Ectodermal cell (in vitro differentiated cells): ENCODE measurements around the gene FGR. TPM values are rescaled to one million over a fixed set of nuclear protein-coding genes. Genes with fewer than 3 reads are reported as not detected.
"Not testable (repeated sequence)": the region's sequence is repeated elsewhere in the genome, so short reads cannot be mapped to it uniquely, and the experiment has no call there.

Source experiments
- H3K27ac ChIP-seq: 2 replicates; pipeline ENCODE4 v1.7.0; 2013; ENCODE audit warnings: mild to moderate bottlenecking, low read depth, low read length; ENCODE audit not compliant: insufficient read depth, poor library complexity, severe bottlenecking
- H3K27me3 ChIP-seq: 2 replicates; pipeline ENCODE4 v1.7.0; 2013; ENCODE audit warnings: mild to moderate bottlenecking, low read length; ENCODE audit not compliant: insufficient read depth, control insufficient read depth, poor library complexity, severe bottlenecking
- H3K36me3 ChIP-seq: one replicate; pipeline ENCODE4 v1.7.0; 2013; ENCODE audit warnings: low read length; ENCODE audit not compliant: control insufficient read depth, insufficient read depth
- H3K4me1 ChIP-seq: one replicate; pipeline ENCODE4 v1.7.0; 2013; ENCODE audit warnings: low read length; ENCODE audit not compliant: control insufficient read depth, insufficient read depth
- H3K4me3 ChIP-seq: 2 replicates; pipeline ENCODE4 v1.7.0; 2013; ENCODE audit warnings: low read depth, low read length, control low read depth; ENCODE audit not compliant: insufficient read depth
- H3K9me3 ChIP-seq: 2 replicates; pipeline ENCODE4 v1.7.0; 2013; ENCODE audit warnings: mild to moderate bottlenecking, low read length, moderate library complexity; ENCODE audit not compliant: control insufficient read depth
- WGBS, 2 experiments: methylation state at CpG; one replicate each; pipeline ENCODE4 v1.1.7; 2013; ENCODE audit warnings: missing lambda C conversion rate in 2 of 2; 5-methylcytosine and 5-hydroxymethylcytosine counted together
- polyA plus RNA-seq, 4 experiments: library from polyadenylated mRNA; stranded (reverse); fragments of 50-300 nt; gene quantifications; one replicate each; pipeline ENCODE4 v1.2.3, GENCODE V29; 2013

Gene FGR
- not detected for polyA plus RNA-seq (2013, experiment 1 of 4)
- polyA plus RNA-seq (2013, experiment 2 of 4) = not detected
- polyA plus RNA-seq (2013, experiment 3 of 4) = not detected
- polyA plus RNA-seq (2013, experiment 4 of 4) = not detected

- no peak within 1 kb of the TSS for H3K27ac ChIP-seq
- no peaks in the 10 kb centered on the region for H3K4me1 ChIP-seq
- H3K9me3 ChIP-seq = no peaks in the 10 kb centered on the region
- H3K27me3 ChIP-seq = peaks cover 37% of the 10 kb centered on the region
- H3K36me3 ChIP-seq = no peaks in the 10 kb centered on the region
- 76 to 79% methylated on average over 26 to 28 of the region's 28 CpGs for WGBS, 2 experiments
- peak within 1 kb of the TSS; percentile 33 for H3K4me3 ChIP-seq
Measured at GRCh38 chr1:27634985-27635367, at the start of gene FGR. TSS of gene FGR (minus strand) at chr1:27635185. CDS start at chr1:27623916, 11,269 bp downstream.

DNA sequence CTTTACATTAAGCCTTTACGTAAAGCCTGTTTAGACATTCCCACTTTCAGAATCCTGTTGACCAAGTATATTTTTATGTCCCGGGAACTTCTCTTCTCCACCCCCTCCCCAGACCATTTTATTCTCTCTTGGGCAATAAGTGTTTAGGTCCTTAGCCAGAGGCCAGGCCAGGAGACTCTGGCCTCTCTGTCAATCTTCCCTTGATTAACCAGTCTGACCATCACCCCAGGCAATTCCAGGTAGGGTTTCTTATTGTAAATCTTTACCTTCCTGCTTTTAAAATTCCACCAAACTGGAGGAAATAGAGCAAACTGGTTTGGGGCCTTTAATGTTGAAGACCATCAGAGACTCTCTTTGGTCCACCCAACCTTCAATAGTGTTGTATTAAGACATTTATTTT, 49.2 kb upstream of the FGR start:
- no peak overlapping the region for H3K27ac ChIP-seq
- peaks cover 2% of the 10 kb centered on the region for H3K9me3 ChIP-seq
- no peak overlapping the region for H3K4me3 ChIP-seq
- 87 to 97% methylated on average over 2 of the region's 2 CpGs for WGBS, 2 experiments
- H3K27me3 ChIP-seq = no peaks in the 10 kb centered on the region
- H3K4me1 ChIP-seq = no peaks in the 10 kb centered on the region
- H3K36me3 ChIP-seq = no peaks in the 10 kb centered on the region

DNA sequence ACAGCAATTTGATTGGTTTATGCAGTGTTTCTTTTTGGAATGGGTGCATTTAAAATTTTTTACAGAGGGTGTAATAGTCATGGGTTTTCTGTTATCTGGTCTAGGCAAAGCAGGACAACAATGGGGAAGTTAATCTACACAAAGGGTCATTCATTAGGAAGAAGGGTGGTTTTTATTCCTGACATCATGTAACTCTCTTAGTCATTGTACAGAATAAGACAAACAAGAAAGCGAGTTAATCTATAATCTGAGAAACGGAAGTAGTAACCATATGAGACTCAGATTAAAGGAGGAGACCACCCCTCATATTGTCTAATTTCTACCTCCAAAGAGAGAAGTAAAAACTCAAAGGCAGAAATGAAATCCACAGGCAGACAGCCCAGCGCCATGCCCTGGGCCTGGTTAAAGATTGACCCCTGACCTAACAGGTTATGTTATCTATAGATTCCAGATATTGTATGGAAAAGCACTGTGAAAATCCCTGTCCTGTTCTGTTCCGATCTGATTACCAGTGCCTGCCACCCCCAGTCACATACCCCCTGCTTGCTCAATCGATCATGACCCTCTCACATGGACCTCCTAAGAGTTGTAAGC, 47.5 kb upstream of the FGR start:
- H3K9me3 ChIP-seq = peaks cover 2% of the 10 kb centered on the region
- no peaks in the 10 kb centered on the region for H3K36me3 ChIP-seq
- no peak overlapping the region for H3K27ac ChIP-seq
- no peaks in the 10 kb centered on the region for H3K27me3 ChIP-seq
- WGBS, 2 experiments = 96 to 99% methylated on average over 5 of the region's 5 CpGs
- no peaks in the 10 kb centered on the region for H3K4me1 ChIP-seq
- no peak overlapping the region for H3K4me3 ChIP-seq

DNA sequence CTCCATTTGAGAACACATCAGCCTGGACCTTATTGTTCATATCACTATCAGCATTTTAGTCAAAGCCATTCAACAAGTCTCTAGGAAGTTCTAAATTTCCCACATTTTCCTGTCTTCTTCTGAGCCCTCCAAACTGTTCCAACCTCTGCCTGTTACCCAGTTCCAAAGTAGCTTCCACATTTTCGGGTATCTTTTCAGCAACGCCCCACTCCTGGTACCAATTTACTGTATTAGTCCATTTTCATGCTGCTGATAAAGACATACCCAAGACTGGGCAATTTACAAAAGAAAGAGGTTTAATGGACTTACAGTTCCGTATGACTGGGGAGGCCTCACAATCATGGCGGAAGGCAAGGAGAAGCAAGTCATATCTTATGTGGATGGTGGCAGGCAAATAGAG, 46.6 kb upstream of the FGR start:
- 87 to 89% methylated on average over 4 of the region's 4 CpGs for WGBS, 2 experiments
- not testable (repeated sequence) for H3K36me3 ChIP-seq, H3K27me3 ChIP-seq, H3K27ac ChIP-seq, H3K4me1 ChIP-seq, H3K4me3 ChIP-seq, H3K9me3 ChIP-seq

- H3K4me1 ChIP-seq, H3K9me3 ChIP-seq, H3K27ac ChIP-seq, H3K4me3 ChIP-seq, H3K36me3 ChIP-seq, H3K27me3 ChIP-seq: not testable (repeated sequence)
- 90 to 98% methylated on average over 2 of the region's 2 CpGs for WGBS, 2 experiments
Measured at GRCh38 chr1:27680225-27680791, 45.3 kb upstream of the FGR start.

- H3K27me3 ChIP-seq = no peaks in the 10 kb centered on the region
- H3K4me3 ChIP-seq = no peak overlapping the region
- H3K9me3 ChIP-seq = peaks cover 2% of the 10 kb centered on the region
- no peak overlapping the region for H3K27ac ChIP-seq
- H3K4me1 ChIP-seq = no peaks in the 10 kb centered on the region
- no peaks in the 10 kb centered on the region for H3K36me3 ChIP-seq
Measured at GRCh38 chr1:27678747-27679146, 43.8 kb upstream of the FGR start.

DNA sequence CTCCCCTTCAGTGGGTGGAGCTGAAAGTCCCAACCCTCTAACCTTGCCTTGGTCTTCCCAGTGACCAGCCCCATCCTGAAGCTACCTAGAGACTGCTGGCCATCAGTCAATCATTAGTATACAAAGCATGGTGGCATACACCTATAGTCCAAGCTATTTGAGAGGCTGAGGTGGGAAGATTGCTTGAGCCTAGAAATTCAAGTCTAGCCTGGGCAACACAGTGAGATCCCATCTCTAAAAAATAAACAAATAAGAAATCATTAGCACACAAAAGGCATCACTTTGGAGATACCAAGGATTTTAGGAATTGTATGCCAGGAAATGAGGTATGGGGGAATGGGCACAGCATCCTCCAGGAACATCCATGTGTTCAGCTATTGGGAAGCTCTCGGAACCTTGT, 41.4 kb upstream of the FGR start:
- Histone ChIP-seq H3K4me1 (peaks cover 6% of the 10 kb centered on the region), H3K36me3 (no peaks in the 10 kb centered on the region), H3K4me3 (no peak overlapping the region), H3K27me3 (no peaks in the 10 kb centered on the region), H3K27ac (no peak overlapping the region), H3K9me3 (peaks cover 2% of the 10 kb centered on the region)
- 95 to 100% methylated on average over 1 of the region's 1 CpG for WGBS, 2 experiments

- Histone ChIP-seq H3K9me3 (no peaks in the 10 kb centered on the region), H3K36me3 (no peaks in the 10 kb centered on the region), H3K27ac (peak overlapping the region; percentile 1), H3K4me3 (no peak overlapping the region), H3K4me1 (peaks cover 7% of the 10 kb centered on the region), H3K27me3 (peaks cover 8% of the 10 kb centered on the region)
Measured at GRCh38 chr1:27672750-27673112, 37.7 kb upstream of the FGR start.

DNA sequence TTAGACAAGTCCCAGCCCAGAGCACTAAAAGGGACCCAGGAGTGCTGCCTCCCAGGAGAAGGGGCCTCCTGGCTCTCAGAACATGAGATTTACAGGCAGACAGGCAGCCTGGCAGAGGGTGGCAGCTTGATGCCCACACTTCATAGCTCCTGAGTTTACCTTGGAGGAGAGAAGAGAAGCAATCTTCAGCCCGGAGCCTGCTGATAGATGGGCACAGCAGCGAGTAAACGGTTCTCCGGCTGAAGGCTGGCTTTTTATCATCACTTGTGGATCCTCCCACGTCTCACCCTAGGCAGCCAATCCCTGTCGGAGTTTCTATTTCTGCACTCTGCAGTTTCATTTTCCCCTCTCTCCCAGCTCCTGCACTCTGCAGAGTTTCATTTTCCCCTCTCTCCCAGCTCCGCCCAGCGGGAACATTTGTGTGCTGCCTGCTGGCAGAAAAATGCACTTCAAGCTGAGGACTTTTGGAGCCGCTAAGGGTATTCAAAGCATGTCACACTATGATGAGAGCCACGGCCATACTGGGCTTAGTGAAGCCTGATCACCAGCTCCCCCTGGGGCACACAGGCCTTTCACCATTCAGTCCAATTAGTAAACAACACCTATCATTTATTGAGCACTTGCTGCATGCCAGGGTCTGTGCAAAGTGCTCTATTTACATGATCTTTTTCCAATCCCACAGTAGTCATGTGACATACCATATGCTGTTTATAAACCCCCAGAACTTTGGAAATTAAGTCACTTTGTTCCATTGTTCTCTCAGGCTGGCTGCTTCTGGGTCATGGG, 37.2 kb upstream of the FGR start, which contains the start of gene IFI6:
Gene IFI6, minus strand, starts transcription at position 229 of the 786 bp plus-strand sequence. CDS start 2,878 bp downstream, outside the sequence.
- H3K36me3 ChIP-seq = no peaks in the 10 kb centered on the region
- peak within 1 kb of the TSS; percentile 6 for H3K27ac ChIP-seq
- peak within 1 kb of the TSS; percentile 18 for H3K4me3 ChIP-seq
- H3K9me3 ChIP-seq = no peaks in the 10 kb centered on the region
- peaks cover 8% of the 10 kb centered on the region for H3K27me3 ChIP-seq
- 3 to 7% methylated on average over 10 of the region's 10 CpGs for WGBS, 2 experiments
- peaks cover 7% of the 10 kb centered on the region for H3K4me1 ChIP-seq

DNA sequence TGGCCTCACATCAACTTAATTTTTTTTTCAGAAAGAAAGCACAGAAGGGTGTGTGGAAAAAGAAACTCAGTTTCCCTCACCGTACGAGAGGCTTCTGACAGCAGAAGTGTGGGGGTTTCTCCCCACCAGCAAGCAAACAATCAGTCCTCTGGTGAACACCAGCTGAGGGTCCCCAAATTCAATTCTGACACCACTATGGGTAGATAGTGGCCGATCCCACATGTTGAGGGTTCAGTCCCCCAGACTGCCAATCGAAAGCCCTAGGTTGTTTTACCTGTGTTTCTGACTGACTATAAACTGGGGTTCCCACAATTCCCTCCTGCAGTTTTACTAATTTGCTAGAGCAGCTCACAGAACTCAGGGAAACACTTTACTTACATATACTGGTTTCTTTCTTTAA, 34.9 kb upstream of the FGR start:
- no peaks in the 10 kb centered on the region for H3K9me3 ChIP-seq
- no peaks in the 10 kb centered on the region for H3K36me3 ChIP-seq
- H3K4me1 ChIP-seq = peaks cover 7% of the 10 kb centered on the region
- no peak overlapping the region for H3K27ac ChIP-seq
- WGBS, 2 experiments = 89 to 91% methylated on average over 4 of the region's 4 CpGs
- H3K4me3 ChIP-seq = no peak overlapping the region
- H3K27me3 ChIP-seq = peaks cover 8% of the 10 kb centered on the region
